K562 (cell line): ENCODE measurements around the gene ANXA1.

Experiments
- CC2D1A ChIP-seq: fragments of 450-650 bp; IDR thresholded peaks from 2 replicates; pipeline ENCODE4 v1.6.1; 2017; ENCODE audit warnings: mild to moderate bottlenecking
- CTCF ChIP-seq, 3 experiments: IDR thresholded peaks in 2 of 3; conservative IDR thresholded peaks in 1 of 3; 2 replicates each; pipeline ENCODE4 v1.5.1; 2011 to 2012; ENCODE audit warnings: low read length in 3 of 3, mild to moderate bottlenecking in 3 of 3, control low read depth in 2 of 3, improper control_type of control experiment in 1 of 3, inconsistent platforms in 1 of 3, low read depth in 1 of 3, mixed read lengths in 1 of 3, moderate library complexity in 1 of 3; ENCODE audit not compliant: insufficient read depth in 2 of 3
- EZH2 ChIP-seq: IDR thresholded peaks from 2 replicates; pipeline ENCODE4 v1.6.1; 2012; ENCODE audit warnings: low read depth, mild to moderate bottlenecking, inconsistent platforms, low read length, borderline replicate concordance
- KDM1A ChIP-seq, 2 experiments: fragments of 450-650 bp; IDR thresholded peaks; 2 replicates each; pipeline ENCODE4 v1.6.1; 2016; ENCODE audit warnings: mild to moderate bottlenecking in 2 of 2
- NFE2 ChIP-seq: IDR thresholded peaks from 2 replicates; pipeline ENCODE4 v1.6.1; 2014; ENCODE audit warnings: antibody characterized with exemption, low read depth
- POLR2A ChIP-seq: fragments of 450-650 bp; conservative IDR thresholded peaks from 2 replicates; pipeline ENCODE4 v1.6.1; 2016
- RBFOX2 ChIP-seq: fragments of 200-400 bp; formaldehyde crosslinking; IDR thresholded peaks from 2 replicates; pipeline ENCODE4 v1.6.1; 2017; ENCODE audit warnings: low read depth, mild to moderate bottlenecking, low read length, moderate library complexity
- TCF7L2 ChIP-seq: fragments of 150-350 bp; IDR thresholded peaks from 2 replicates; pipeline ENCODE4 v1.6.1; 2016; ENCODE audit warnings: low read depth, mild to moderate bottlenecking, low read length, moderate library complexity

- TF ChIP-seq EZH2 = no peak
- TF ChIP-seq CTCF (IDR thresholded peaks at IDR 0.05 in 2 of 3, conservative IDR thresholded peaks at IDR 0.05 in 1 of 3; ENCODE audit: insufficient read depth in 2 of 3, low read depth in 1 of 3, low read length in 3 of 3) = no peak
- TF ChIP-seq TCF7L2 = no peak
- TF ChIP-seq RBFOX2 = no peak
- no peak for TF ChIP-seq NFE2
- no peak for TF ChIP-seq CC2D1A
- TF ChIP-seq POLR2A = no peak
- no peak for TF ChIP-seq KDM1A (IDR thresholded peaks at IDR 0.05)
Measured at GRCh38 chr9:73116031-73116430, 35.6 kb upstream of the ANXA1 start.
